Measurements from ENCODE around the gene UGDH.

DNA sequence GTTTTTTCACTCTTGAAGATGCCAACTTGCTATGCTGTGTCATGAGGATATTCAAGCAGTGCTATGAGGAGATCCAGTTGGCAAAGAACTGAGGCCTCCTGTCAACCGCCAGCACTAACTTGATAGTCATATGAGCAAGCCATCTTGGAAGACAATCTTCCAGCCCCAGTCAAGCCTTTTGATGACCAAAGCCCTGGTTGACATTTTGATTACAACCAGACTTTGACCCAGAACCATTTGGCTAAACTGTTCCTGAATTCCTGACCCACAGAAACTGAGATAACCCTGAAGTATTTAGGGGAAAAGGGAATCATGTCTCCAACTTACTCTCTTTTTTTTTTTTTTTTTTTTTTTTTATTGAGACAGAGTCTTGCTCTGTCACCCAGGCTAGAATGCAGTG, 32.9 kb downstream of the UGDH start:
- TF ChIP-seq, protein P1, sequence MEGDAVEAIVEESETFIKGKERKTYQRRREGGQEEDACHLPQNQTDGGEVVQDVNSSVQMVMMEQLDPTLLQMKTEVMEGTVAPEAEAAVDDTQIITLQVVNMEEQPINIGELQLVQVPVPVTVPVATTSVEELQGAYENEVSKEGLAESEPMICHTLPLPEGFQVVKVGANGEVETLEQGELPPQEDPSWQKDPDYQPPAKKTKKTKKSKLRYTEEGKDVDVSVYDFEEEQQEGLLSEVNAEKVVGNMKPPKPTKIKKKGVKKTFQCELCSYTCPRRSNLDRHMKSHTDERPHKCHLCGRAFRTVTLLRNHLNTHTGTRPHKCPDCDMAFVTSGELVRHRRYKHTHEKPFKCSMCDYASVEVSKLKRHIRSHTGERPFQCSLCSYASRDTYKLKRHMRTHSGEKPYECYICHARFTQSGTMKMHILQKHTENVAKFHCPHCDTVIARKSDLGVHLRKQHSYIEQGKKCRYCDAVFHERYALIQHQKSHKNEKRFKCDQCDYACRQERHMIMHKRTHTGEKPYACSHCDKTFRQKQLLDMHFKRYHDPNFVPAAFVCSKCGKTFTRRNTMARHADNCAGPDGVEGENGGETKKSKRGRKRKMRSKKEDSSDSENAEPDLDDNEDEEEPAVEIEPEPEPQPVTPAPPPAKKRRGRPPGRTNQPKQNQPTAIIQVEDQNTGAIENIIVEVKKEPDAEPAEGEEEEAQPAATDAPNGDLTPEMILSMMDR (optimal IDR thresholded peaks at IDR 0.05 in 1 of 3, IDR thresholded peaks at IDR 0.05 in 1 of 3, conservative IDR thresholded peaks at IDR 0.05 in 1 of 3; ENCODE audit: extremely low read depth in 1 of 3, insufficient read depth in 2 of 3, low read length in 3 of 3): no peak
- TF ChIP-seq EZH2 (IDR thresholded peaks at IDR 0.05; ENCODE audit: low read length): no peak
